Measurements from ENCODE around the gene NPR2.

Gene NPR2

DNA sequence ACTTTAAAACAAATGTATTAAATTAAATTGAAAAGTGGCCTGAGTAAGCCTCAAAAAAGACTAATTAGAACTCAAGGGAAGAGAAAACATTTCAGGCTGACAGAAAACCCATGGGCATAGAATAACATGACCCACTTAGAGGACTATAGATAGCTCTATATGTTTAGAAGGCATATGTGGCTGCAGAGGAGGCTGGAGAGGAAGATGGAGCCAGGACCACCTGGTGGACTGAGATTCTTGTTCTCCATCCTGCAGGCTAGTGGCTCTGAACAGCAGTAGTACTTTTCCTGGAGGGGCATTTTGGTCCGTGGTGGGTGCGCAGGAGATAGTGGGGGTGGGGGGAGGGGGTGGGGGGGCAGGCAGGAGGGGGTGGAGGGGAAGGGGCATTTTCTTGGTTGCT lies 10.3 kb upstream of the NPR2 start:
- ChIA-PET CTCF (interaction anchor here (1.8 kb wide), 1 partner anchor 9 kb away, joined by 6 read pairs; no protein-coding TSS in a partner anchor), POLR2A (ENCODE audit: low non-redundant PET) (no interaction called here)
- H3K27ac ChIP-seq, result no peak overlapping the region
- no peak for TF ChIP-seq CTCF (conservative IDR thresholded peaks at IDR 0.05; ENCODE audit: low read depth)
- DNase-seq (ENCODE audit: low spot score), result no peak

DNA sequence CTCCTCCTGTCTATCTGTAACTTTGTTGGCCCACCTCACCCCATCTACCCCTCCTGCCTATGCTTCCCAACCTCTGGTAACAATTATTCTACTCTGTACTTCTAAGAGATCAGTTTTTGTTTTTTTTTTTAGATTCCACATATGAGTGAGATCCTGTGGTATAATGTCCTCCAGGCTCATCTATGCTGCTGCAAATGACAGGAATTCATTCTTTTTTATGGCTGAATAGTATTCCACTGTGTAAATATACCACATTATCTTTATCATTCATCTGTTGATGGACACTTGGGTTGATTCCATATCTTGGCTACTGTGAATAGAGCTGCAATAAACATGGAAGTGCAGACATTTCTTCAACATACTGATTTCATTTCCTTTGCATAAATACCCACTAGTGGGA lies 8.0 kb upstream of the NPR2 start:
- POLR2A ChIA-PET (ENCODE audit: low non-redundant PET), result no interaction called here
- DNase-seq (ENCODE audit: low spot score), result no peak
- no peak overlapping the region for H3K27ac ChIP-seq
- CTCF ChIA-PET, result interaction anchor here (0.6 kb wide), 1 partner anchor 103 kb away, joined by 3 read pairs; no protein-coding TSS in a partner anchor
- TF ChIP-seq CTCF (conservative IDR thresholded peaks at IDR 0.05; ENCODE audit: low read depth), result no peak

DNA sequence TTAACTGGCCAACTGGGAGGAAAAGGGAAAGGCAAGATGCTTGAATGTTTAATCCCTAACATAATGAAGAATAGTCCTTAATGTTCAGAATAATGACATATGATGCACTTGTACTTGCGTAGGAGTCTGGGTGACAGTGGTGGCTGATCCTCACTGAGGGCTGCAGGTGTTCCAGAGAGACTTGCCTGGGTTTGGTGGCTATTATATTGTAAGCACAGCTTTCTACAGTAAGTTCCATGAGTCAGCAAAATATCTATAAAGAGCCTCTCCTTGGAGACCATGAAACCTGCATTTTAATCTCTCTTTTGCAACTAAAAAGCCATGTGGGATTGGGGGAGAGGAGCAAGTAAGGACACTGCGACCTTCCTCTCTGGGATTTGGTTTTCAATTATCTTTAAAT lies 1.9 kb upstream of the NPR2 start:
- DNase-seq (ENCODE audit: low spot score), result no peak
- TF ChIP-seq CTCF (conservative IDR thresholded peaks at IDR 0.05; ENCODE audit: low read depth), result no peak
- H3K27ac ChIP-seq, result no peak overlapping the region
- POLR2A ChIA-PET (ENCODE audit: low non-redundant PET), result interaction anchor here (1.2 kb wide), 1 partner anchor 93 kb away, joined by 3 read pairs; no protein-coding TSS in a partner anchor
- CTCF ChIA-PET, result interaction anchor here (0.6 to 2.1 kb wide), 28 partner anchors 8 to 626 kb away, joined by 3 to 25 read pairs (median 4); partner anchors contain the start of genes CA9 and HINT2

- CTCF ChIA-PET, result interaction anchor here (0.6 to 1.5 kb wide), 33 partner anchors 9 to 627 kb away, joined by 3 to 25 read pairs (median 4); partner anchors contain the start of genes CA9, HINT2 and HRCT1
- POLR2A ChIA-PET (ENCODE audit: low non-redundant PET), result interaction anchor here (1.2 kb wide), 1 partner anchor 92 kb away, joined by 3 read pairs; no protein-coding TSS in a partner anchor
- TF ChIP-seq CTCF (conservative IDR thresholded peaks at IDR 0.05; ENCODE audit: low read depth), result no peak
- DNase-seq (ENCODE audit: low spot score), result no peak
- H3K27ac ChIP-seq, result no peak overlapping the region
Observed at GRCh38 chr9:35790025-35790384, 1.4 kb upstream of the NPR2 start.

DNA sequence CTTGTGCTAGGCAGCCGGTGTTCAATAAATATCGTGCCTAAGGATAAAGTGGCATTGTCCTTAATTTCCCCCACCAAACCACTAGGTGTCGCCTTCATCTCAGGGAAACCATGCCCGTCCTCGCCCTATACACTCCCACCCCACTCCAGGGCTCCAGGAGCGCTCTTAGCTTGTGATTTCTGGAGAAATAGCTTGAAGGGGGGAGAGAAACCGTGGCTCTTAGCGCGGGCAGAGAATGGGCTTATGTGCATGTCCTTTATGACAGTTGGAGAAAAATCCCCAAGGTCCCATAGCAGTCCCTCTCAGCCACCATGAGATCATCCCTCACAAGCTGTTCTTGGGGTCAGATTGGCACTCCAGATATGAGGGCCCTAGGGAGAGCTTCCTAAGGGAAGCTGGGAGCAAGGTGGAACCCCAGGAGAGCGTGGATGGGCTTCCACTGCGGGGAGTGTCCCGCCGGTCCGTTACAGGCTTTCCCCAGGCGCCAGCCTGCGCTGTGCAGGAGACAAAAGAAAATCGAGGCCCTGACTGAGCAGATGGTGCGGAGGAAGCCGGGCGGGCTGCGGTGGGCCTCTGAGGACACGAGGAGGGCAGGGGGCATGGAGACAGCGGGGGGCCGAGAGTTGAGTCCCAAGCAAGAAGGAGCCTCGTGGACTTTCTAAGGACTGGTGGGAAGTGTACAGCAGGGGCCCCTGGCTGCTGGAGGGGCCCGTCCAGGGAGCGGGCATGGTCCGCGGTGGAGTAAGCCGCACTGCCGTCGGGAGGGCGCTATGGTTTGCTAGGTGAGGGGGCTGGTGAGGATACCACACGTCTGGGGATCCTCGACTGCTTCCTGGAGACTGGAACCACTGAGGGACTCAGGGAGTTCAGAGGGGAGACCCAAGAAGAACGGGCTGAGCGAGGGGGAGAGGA lies 750 bp upstream of the NPR2 start:
- POLR2A ChIA-PET (ENCODE audit: low non-redundant PET), result interaction anchor here (1.2 kb wide), 1 partner anchor 92 kb away, joined by 3 read pairs; no protein-coding TSS in a partner anchor
- peak; percentile 91 for DNase-seq (ENCODE audit: low spot score)
- TF ChIP-seq CTCF (conservative IDR thresholded peaks at IDR 0.05; ENCODE audit: low read depth), result peak; percentile 97
- H3K27ac ChIP-seq, result peak overlapping the region; percentile 68
- CTCF ChIA-PET, result interaction anchor here (0.5 to 1.5 kb wide), 38 partner anchors 8 to 628 kb away, joined by 3 to 25 read pairs (median 4); partner anchors contain the start of genes CA9, HINT2 and HRCT1

DNA sequence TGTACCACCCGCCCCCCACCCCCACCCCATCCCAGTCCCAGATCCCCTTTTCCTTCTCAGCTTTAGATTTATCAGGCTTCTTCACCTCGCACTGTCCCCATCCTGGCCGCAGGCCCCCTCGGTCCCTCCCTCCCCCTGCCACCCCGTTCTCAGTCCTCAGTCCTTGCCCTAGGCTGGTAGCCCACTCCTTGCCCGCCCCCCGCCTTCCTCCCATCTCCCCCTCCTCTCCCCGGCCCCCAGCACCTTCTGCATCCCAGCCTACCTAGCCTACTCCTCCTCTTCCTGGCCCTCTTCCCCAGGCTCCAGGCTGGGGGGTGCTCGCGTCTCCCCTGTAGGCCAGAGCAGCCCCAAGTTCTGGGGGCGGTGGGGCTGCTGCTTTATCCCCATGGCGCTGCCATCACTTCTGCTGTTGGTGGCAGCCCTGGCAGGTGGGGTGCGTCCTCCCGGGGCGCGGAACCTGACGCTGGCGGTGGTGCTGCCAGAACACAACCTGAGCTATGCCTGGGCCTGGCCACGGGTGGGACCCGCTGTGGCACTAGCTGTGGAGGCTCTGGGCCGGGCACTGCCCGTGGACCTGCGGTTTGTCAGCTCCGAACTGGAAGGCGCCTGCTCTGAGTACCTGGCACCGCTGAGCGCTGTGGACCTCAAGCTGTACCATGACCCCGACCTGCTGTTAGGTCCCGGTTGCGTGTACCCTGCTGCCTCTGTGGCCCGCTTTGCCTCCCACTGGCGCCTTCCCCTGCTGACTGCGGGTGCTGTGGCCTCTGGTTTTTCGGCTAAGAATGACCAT lies 828 bp downstream of the NPR2 start:
- TF ChIP-seq CTCF (conservative IDR thresholded peaks at IDR 0.05; ENCODE audit: low read depth), result no peak
- ChIA-PET CTCF (interaction anchor here (0.5 to 2.1 kb wide), 3 partner anchors 22 to 188 kb away, joined by 4 to 11 read pairs (median 5); no protein-coding TSS in a partner anchor), POLR2A (ENCODE audit: low non-redundant PET) (no interaction called here)
- H3K27ac ChIP-seq, result peak overlapping the region; percentile 68
- DNase-seq (ENCODE audit: low spot score), result no peak
